Transverse colon (tissue), 4 donors: ENCODE results near the gene RGS9. TPM values are rescaled to one million over a fixed set of nuclear protein-coding genes. Genes with fewer than 3 reads are reported as not detected.

Experiments
- DNase-seq: peaks from one replicate; pipeline ENCODE4 v3.0.0-alpha.2; 2019
- H3K27ac ChIP-seq, 4 donors: fragments of 200-600 bp; sonication (generic); 2 replicates each; pipeline ENCODE4 v1.5.1; 2016 to 2018; ENCODE audit warnings: inconsistent platforms in 4 of 4
- H3K27me3 ChIP-seq: fragments of 200-600 bp; sonication (generic); 2 replicates; pipeline ENCODE4 v1.5.1; 2017; ENCODE audit warnings: inconsistent platforms
- H3K36me3 ChIP-seq, 4 donors: fragments of 200-600 bp; sonication (generic); 2 replicates each; pipeline ENCODE4 v1.5.1; 2017 to 2019; ENCODE audit warnings: inconsistent platforms in 4 of 4
- H3K4me1 ChIP-seq, 4 donors: fragments of 200-600 bp; sonication (generic); 2 replicates each; pipeline ENCODE4 v1.5.1; 2017 to 2020; ENCODE audit warnings: inconsistent platforms in 4 of 4
- H3K4me3 ChIP-seq, 4 donors: fragments of 200-600 bp; sonication (generic); 1 replicate in 1 of 4; 2 replicates in 3 of 4; pipeline versions ENCODE4 v1.5.1 to v1.6.1; 2017 to 2019; ENCODE audit warnings: inconsistent platforms in 4 of 4
- H3K9me3 ChIP-seq, 2 donors: fragments of 200-600 bp; sonication (generic); 2 replicates each; pipeline ENCODE4 v1.5.1; 2017 to 2019; ENCODE audit warnings: inconsistent platforms in 2 of 2
- CTCF ChIP-seq, 5 experiments: fragments of 200-600 bp in 3 of 5; fragments of 450-650 bp in 2 of 5; sonication (generic) in 3 of 5; IDR thresholded peaks; 1 replicate in 2 of 5; 2 replicates in 3 of 5; pipeline ENCODE4 v1.5.1; 2016 to 2017; ENCODE audit warnings: antibody characterized with exemption in 5 of 5, inconsistent platforms in 3 of 5, mild to moderate bottlenecking in 2 of 5, moderate library complexity in 1 of 5
- EP300 ChIP-seq: sonication (generic); formaldehyde crosslinking; IDR thresholded peaks from one replicate; pipeline ENCODE4 v1.6.1; 2017; ENCODE audit warnings: antibody characterized with exemption, low read depth
- POLR2A ChIP-seq: fragments of 450-650 bp; IDR thresholded peaks from one replicate; pipeline ENCODE4 v1.6.1; 2016; ENCODE audit warnings: antibody characterized with exemption, mild to moderate bottlenecking, moderate library complexity
- POLR2AphosphoS5 ChIP-seq, 3 donors: sonication (generic); formaldehyde crosslinking; IDR thresholded peaks; one replicate each; pipeline ENCODE4 v1.6.1; 2016; ENCODE audit warnings: antibody characterized with exemption in 3 of 3
- WGBS, 2 donors: methylation state at CpG; one replicate each; pipeline ENCODE4 v1.1.5; 2018; ENCODE audit warnings: low coverage in 1 of 2; 5-methylcytosine and 5-hydroxymethylcytosine counted together
- in situ Hi-C, 4 donors: fragments of 200-750 bp; cut with MboI; loops; one replicate each; pipeline versions ENCODE4 v1.15.0 to v1.15.1; 2017; ENCODE audit warnings: low sequenced_read_pairs in 3 of 4, low pct_ligation_motif_present in 1 of 4, low pct_unique_long_range_greater_than_20kb in 1 of 4
- intact Hi-C: fragments of 100-400 bp; cut with DNase I; formaldehyde crosslinking; loops from one replicate; pipeline ENCODE4 v1.15.1; 2023; ENCODE audit warnings: low total_unique reads
- total RNA-seq, 4 donors: library from RNA; depleted of rRNA; stranded (reverse); fragments of >200 nt; gene quantifications; one replicate each; pipeline ENCODE4 v1.1.0, GENCODE V29; 2016

Gene RGS9
- total RNA-seq, 4 donors from 2014 or later = 2.6 to 10.6 (median 7.8) TPM; not detected in 1

GRCh38 chr17:65225061-65225460 lies 87.9 kb downstream of the RGS9 start:
- intact Hi-C loops = no loop called here
- no peak overlapping the region for H3K27ac ChIP-seq
- no peaks in the 10 kb centered on the region for H3K36me3 ChIP-seq
- H3K9me3 ChIP-seq = no peaks in the 10 kb centered on the region
- peaks cover 0 to 11% (median 4%) of the 10 kb centered on the region in 4 donors for H3K4me1 ChIP-seq
- WGBS, 2 donors = 88 to 95% methylated on average over 4 to 18 of the region's 18 CpGs
- no peak for DNase-seq
- H3K4me3 ChIP-seq = no peak overlapping the region
- no peaks in the 10 kb centered on the region for H3K27me3 ChIP-seq
- TF ChIP-seq POLR2AphosphoS5 (IDR thresholded peaks at IDR 0.05) (no peak), CTCF (IDR thresholded peaks at IDR 0.05) (no peak), POLR2A (no peak), EP300 (no peak)
- in situ Hi-C loops = loop anchor here in 2 of 4 donors (25.0 kb wide), 1 partner anchor 762 kb away; no protein-coding TSS in a partner anchor

GRCh38 chr17:65226227-65226626 lies 89.1 kb downstream of the RGS9 start:
- no peaks in the 10 kb centered on the region for H3K9me3 ChIP-seq
- WGBS, 2 donors = 71 to 100% methylated on average over 1 to 4 of the region's 4 CpGs

GRCh38 chr17:65227637-65228036 lies 90.5 kb downstream of the RGS9 start:
- WGBS, 2 donors = 74 to 96% methylated on average over 3 to 4 of the region's 4 CpGs
- TF ChIP-seq POLR2AphosphoS5 (IDR thresholded peaks at IDR 0.05) = no peak
- no peak for TF ChIP-seq POLR2A
- TF ChIP-seq EP300 = no peak
- no peak for TF ChIP-seq CTCF (IDR thresholded peaks at IDR 0.05)

More at GRCh38 chr17:65226227-65226626, 89.1 kb downstream of the RGS9 start:
- Histone ChIP-seq H3K36me3 (no peaks in the 10 kb centered on the region), H3K4me1 (peaks cover 0 to 11% (median 4%) of the 10 kb centered on the region in 4 donors), H3K27ac (no peak overlapping the region), H3K27me3 (no peaks in the 10 kb centered on the region), H3K4me3 (no peak overlapping the region)
- DNase-seq = no peak
- no peak for TF ChIP-seq POLR2AphosphoS5 (IDR thresholded peaks at IDR 0.05)
- no peak for TF ChIP-seq CTCF (IDR thresholded peaks at IDR 0.05)
- TF ChIP-seq POLR2A = no peak
- TF ChIP-seq EP300 = no peak
- intact Hi-C loops (no loop called here), in situ Hi-C loops (loop anchor here in 2 of 4 donors (25.0 kb wide), 1 partner anchor 761 kb away; no protein-coding TSS in a partner anchor)

DNA sequence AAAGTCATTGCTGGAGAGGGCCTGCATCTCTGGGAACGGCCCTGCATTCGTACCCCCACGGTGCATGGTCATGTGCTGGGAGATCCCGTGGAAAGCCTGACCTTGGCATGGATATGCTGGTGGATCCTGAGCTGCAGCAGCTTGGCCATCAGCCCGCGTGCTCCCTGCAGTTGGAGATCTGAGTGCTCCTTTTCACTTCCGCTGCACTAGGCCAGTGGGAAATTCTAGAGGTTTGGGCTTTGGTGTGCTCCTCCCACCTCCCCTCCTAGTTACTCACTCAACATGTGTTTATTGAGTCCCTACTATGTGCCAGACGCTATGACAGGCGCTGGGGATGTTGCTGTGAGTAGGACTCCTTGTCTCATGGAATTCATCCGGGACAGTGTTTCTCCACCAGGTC lies 91.1 kb downstream of the RGS9 start:
- Histone ChIP-seq H3K4me3 (no peak overlapping the region), H3K4me1 (peaks cover 0 to 11% (median 4%) of the 10 kb centered on the region in 4 donors), H3K27ac (no peak overlapping the region), H3K9me3 (no peaks in the 10 kb centered on the region), H3K36me3 (no peaks in the 10 kb centered on the region), H3K27me3 (no peaks in the 10 kb centered on the region)
- WGBS, 2 donors = 83% methylated on average over 9 of the region's 10 CpGs; no CpG with 5 or more reads in 1 of the 2 donors
- no peak for DNase-seq
- no peak for TF ChIP-seq CTCF (IDR thresholded peaks at IDR 0.05)
- no peak for TF ChIP-seq POLR2AphosphoS5 (IDR thresholded peaks at IDR 0.05)
- no peak for TF ChIP-seq POLR2A
- TF ChIP-seq EP300 = no peak
- in situ Hi-C loops = loop anchor here in 2 of 4 donors (25.0 kb wide), 1 partner anchor 759 kb away; no protein-coding TSS in a partner anchor
- intact Hi-C loops = no loop called here

More at GRCh38 chr17:65227637-65228036, 90.5 kb downstream of the RGS9 start:
- DNase-seq = no peak
- intact Hi-C loops = no loop called here
- no peak overlapping the region for H3K4me3 ChIP-seq
- H3K27me3 ChIP-seq = no peaks in the 10 kb centered on the region
- in situ Hi-C loops = loop anchor here in 2 of 4 donors (25.0 kb wide), 1 partner anchor 760 kb away; no protein-coding TSS in a partner anchor
- no peaks in the 10 kb centered on the region for H3K9me3 ChIP-seq
- H3K4me1 ChIP-seq = peaks cover 0 to 11% (median 4%) of the 10 kb centered on the region in 4 donors
- no peaks in the 10 kb centered on the region for H3K36me3 ChIP-seq
- H3K27ac ChIP-seq = no peak overlapping the region
